ENCODE results near the gene CD300LB.

DNA sequence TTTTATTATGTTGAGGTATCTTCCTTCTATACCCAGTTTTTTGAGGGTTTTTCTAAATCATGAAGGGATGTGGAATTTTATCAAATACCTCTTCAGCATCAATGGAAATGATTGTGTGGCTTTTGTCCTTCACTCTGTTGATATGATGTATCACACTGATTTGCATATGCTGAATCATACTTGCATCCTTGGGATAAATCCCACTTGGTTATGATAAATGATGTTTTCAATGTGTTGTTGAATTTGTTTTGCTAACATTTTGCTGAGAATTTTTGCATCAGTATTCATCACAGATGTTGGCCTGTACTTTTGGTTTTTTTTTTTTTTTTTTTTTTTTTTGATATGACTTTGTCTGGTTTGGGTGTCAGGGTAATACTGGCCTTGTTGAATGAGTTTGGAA is 23.1 kb downstream of the CD300LB start:
- TF ChIP-seq EZH2phosphoT487 (IDR thresholded peaks at IDR 0.05; ENCODE audit: insufficient read depth, low read depth): no peak
- TF ChIP-seq EZH2 (IDR thresholded peaks at IDR 0.05; ENCODE audit: insufficient read depth, poor library complexity, severe bottlenecking): no peak
